DMS79 (cell line): ENCODE measurements around the gene TSPOAP1.

Experiments used
- DNase-seq: peaks from one replicate; lab custom pipeline; 2025; lab: John Stamatoyannopoulos, UW

The TSPOAP1 gene

GRCh38 chr17:58278661-58279015 lies 50.0 kb downstream of the TSPOAP1 start:
- no peak for DNase-seq

- no peak for DNase-seq
These were observed 50.6 kb downstream of the TSPOAP1 start for GRCh38 chr17:58277802-58278595.

- DNase-seq = no peak
These were observed 51.3 kb downstream of the TSPOAP1 start for GRCh38 chr17:58277107-58277801.

- DNase-seq = no peak
These were observed 52.2 kb downstream of the TSPOAP1 start for GRCh38 chr17:58276423-58276822.

GRCh38 chr17:58275417-58275816 lies 53.2 kb downstream of the TSPOAP1 start:
- no peak for DNase-seq

- no peak for DNase-seq
These were observed 55.0 kb downstream of the TSPOAP1 start for GRCh38 chr17:58273453-58274104.

- no peak for DNase-seq
These were observed 56.0 kb downstream of the TSPOAP1 start for GRCh38 chr17:58272367-58273280.

GRCh38 chr17:58271216-58271931 lies 57.2 kb downstream of the TSPOAP1 start:
- DNase-seq = no peak

- no peak for DNase-seq
These were observed 57.9 kb downstream of the TSPOAP1 start for GRCh38 chr17:58270476-58271215.

GRCh38 chr17:58269557-58270291 lies 58.9 kb downstream of the TSPOAP1 start:
- no peak for DNase-seq

- DNase-seq = no peak
These were observed 59.6 kb downstream of the TSPOAP1 start for GRCh38 chr17:58268774-58269556.

GRCh38 chr17:58268326-58268725 lies 60.3 kb downstream of the TSPOAP1 start:
- no peak for DNase-seq

GRCh38 chr17:58267347-58268324 lies 61.0 kb downstream of the TSPOAP1 start:
- no peak for DNase-seq

- no peak for DNase-seq
These were observed 62.4 kb downstream of the TSPOAP1 start for GRCh38 chr17:58265902-58266875.

GRCh38 chr17:58265271-58265670 lies 63.3 kb downstream of the TSPOAP1 start:
- no peak for DNase-seq

GRCh38 chr17:58264407-58265103 lies 64.0 kb downstream of the TSPOAP1 start:
- no peak for DNase-seq
